ENCODE measurements around the gene DBF4B. TPM values are rescaled to one million over a fixed set of nuclear protein-coding genes. Genes with fewer than 3 reads are reported as not detected.

DBF4B gene
- total RNA-seq, 1 experiment from 2014 or later = 26.1 TPM

DNA sequence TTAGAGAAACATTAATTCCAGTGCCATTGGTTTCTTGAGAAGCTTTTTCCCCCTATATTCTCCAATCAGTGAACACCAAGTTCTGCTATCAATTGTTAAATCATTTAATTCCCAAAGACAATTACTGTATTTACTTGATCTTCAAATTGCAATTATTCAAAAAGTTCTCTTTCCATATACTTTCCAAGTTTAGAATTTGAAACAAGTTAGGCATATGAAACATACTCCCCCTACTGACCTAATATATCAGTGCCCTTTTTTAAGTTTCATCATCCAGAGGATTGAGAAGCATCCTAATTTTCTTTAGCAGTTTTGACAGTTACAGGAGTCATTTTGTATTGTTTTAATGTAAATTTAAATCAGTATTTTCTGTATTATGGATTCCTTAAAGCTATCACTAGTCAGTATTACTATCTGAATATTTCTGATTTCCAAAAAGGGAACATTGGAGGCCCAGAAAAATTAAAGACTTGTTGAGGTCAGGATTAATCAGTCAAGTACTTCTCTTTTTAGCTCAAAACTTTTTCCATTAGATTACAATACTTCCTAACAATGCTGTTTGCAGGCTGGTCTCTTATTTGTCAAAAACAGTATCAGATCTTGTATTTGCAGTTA, 35.9 kb upstream of the DBF4B start:
- intact Hi-C loops (cut with micrococcal nuclease) = loop anchor here (1.0 kb wide), 1 partner anchor 139 kb away; no protein-coding TSS in a partner anchor
- no peaks in the 10 kb centered on the region for H3K79me2 ChIP-seq (ENCODE audit: insufficient read depth, low read length)
- no peaks in the 10 kb centered on the region for H4K20me1 ChIP-seq (ENCODE audit: insufficient read depth)
- no peaks in the 10 kb centered on the region for H3K9me2 ChIP-seq (ENCODE audit: insufficient read depth)
- no peaks in the 10 kb centered on the region for H3K36me3 ChIP-seq (ENCODE audit: control insufficient read depth in 1 of 2, insufficient read depth in 2 of 2, low read length in 2 of 2)
- no peak overlapping the region for H2AFZ ChIP-seq (ENCODE audit: low read depth, low read length, poor library complexity, severe bottlenecking)
- H3K9me3 ChIP-seq (ENCODE audit: control insufficient read depth in 1 of 2, insufficient read depth in 1 of 2, low read depth in 1 of 2, low read length in 2 of 2) = no peaks in the 10 kb centered on the region
- peaks cover 0 to 5% of the 10 kb centered on the region in 2 experiments; a peak in 1 of 4 replicates for H3K4me1 ChIP-seq (ENCODE audit: control insufficient read depth in 1 of 2, insufficient read depth in 2 of 2, low read length in 2 of 2)
- no peaks in the 10 kb centered on the region for H3K27me3 ChIP-seq (ENCODE audit: insufficient read depth, low read length)
- no peak overlapping the region for H3K9ac ChIP-seq (ENCODE audit: low read length)
- POLR2A ChIA-PET = no interaction called here
- RAD21 ChIA-PET (ENCODE audit: low non-redundant PET in 1 of 2, low total read pairs in 2 of 2, uncharacterized antibody in 2 of 2, unreplicated experiment in 2 of 2) = interaction anchor here in 1 of 2 experiments (0.7 kb wide), 1 partner anchor 90 kb away, joined by 3 read pairs; no protein-coding TSS in a partner anchor
- ATAC-seq = no peak
- BruUV-seq (replicated peaks) = no TSS peak
- H3K4me3 ChIP-seq (replicated peaks in 1 of 2; ENCODE audit: low read depth in 1 of 2, low read length in 2 of 2) = no peak overlapping the region
- no peak overlapping the region for H3K27ac ChIP-seq (ENCODE audit: low read depth, low read length)
- CTCF ChIA-PET = interaction anchor here (1.5 kb wide), 1 partner anchor 18 kb away, joined by 6 read pairs; the partner anchor contains the start of gene CCDC43
- no peak overlapping the region for H3K4me2 ChIP-seq (ENCODE audit: low read length)
- DNase-seq (ENCODE audit: low read depth, low spot score) = peak; percentile 18
- TF ChIP-seq ELF1 (IDR thresholded peaks at IDR 0.05; ENCODE audit: borderline replicate concordance, low read depth) = no peak
- no peak for TF ChIP-seq ZNF274 (IDR thresholded peaks at IDR 0.05; ENCODE audit: low read depth, low read length)
- TF ChIP-seq SP1 (IDR thresholded peaks at IDR 0.05; ENCODE audit: low read depth) = no peak
- TF ChIP-seq POLR2A (IDR thresholded peaks at IDR 0.05; ENCODE audit: borderline replicate concordance, extremely low read depth, insufficient read depth, insufficient read length) = no peak
- no peak for TF ChIP-seq SRF (IDR thresholded peaks at IDR 0.05; ENCODE audit: low read depth)
- no peak for TF ChIP-seq SIN3A (IDR thresholded peaks at IDR 0.05; ENCODE audit: low read depth)
- peak; percentile 33; the same call in 1 of the 2 replicates for TF ChIP-seq CEBPB (IDR thresholded peaks at IDR 0.05; ENCODE audit: low read depth)
- TF ChIP-seq, protein P1, sequence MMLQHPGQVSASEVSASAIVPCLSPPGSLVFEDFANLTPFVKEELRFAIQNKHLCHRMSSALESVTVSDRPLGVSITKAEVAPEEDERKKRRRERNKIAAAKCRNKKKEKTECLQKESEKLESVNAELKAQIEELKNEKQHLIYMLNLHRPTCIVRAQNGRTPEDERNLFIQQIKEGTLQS (IDR thresholded peaks at IDR 0.05) = peak; percentile 39; the same call in 1 of the 2 replicates
- no peak for TF ChIP-seq POLR2AphosphoS5 (IDR thresholded peaks at IDR 0.05; ENCODE audit: low read depth, low read length)
- TF ChIP-seq, protein P2, sequence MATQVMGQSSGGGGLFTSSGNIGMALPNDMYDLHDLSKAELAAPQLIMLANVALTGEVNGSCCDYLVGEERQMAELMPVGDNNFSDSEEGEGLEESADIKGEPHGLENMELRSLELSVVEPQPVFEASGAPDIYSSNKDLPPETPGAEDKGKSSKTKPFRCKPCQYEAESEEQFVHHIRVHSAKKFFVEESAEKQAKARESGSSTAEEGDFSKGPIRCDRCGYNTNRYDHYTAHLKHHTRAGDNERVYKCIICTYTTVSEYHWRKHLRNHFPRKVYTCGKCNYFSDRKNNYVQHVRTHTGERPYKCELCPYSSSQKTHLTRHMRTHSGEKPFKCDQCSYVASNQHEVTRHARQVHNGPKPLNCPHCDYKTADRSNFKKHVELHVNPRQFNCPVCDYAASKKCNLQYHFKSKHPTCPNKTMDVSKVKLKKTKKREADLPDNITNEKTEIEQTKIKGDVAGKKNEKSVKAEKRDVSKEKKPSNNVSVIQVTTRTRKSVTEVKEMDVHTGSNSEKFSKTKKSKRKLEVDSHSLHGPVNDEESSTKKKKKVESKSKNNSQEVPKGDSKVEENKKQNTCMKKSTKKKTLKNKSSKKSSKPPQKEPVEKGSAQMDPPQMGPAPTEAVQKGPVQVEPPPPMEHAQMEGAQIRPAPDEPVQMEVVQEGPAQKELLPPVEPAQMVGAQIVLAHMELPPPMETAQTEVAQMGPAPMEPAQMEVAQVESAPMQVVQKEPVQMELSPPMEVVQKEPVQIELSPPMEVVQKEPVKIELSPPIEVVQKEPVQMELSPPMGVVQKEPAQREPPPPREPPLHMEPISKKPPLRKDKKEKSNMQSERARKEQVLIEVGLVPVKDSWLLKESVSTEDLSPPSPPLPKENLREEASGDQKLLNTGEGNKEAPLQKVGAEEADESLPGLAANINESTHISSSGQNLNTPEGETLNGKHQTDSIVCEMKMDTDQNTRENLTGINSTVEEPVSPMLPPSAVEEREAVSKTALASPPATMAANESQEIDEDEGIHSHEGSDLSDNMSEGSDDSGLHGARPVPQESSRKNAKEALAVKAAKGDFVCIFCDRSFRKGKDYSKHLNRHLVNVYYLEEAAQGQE (IDR thresholded peaks at IDR 0.05; ENCODE audit: low read depth) = no peak
- TF ChIP-seq FOSL1 (IDR thresholded peaks at IDR 0.05; ENCODE audit: low read depth) = no peak
- TF ChIP-seq, protein P3, sequence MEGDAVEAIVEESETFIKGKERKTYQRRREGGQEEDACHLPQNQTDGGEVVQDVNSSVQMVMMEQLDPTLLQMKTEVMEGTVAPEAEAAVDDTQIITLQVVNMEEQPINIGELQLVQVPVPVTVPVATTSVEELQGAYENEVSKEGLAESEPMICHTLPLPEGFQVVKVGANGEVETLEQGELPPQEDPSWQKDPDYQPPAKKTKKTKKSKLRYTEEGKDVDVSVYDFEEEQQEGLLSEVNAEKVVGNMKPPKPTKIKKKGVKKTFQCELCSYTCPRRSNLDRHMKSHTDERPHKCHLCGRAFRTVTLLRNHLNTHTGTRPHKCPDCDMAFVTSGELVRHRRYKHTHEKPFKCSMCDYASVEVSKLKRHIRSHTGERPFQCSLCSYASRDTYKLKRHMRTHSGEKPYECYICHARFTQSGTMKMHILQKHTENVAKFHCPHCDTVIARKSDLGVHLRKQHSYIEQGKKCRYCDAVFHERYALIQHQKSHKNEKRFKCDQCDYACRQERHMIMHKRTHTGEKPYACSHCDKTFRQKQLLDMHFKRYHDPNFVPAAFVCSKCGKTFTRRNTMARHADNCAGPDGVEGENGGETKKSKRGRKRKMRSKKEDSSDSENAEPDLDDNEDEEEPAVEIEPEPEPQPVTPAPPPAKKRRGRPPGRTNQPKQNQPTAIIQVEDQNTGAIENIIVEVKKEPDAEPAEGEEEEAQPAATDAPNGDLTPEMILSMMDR (IDR thresholded peaks at IDR 0.05 in 2 of 3, conservative IDR thresholded peaks at IDR 0.05 in 1 of 3; ENCODE audit: borderline replicate concordance in 1 of 3, insufficient read depth in 1 of 3, low read depth in 2 of 3, low read length in 2 of 3) = peak; percentile 67 to 73 (median 69); a peak in 5 of 6 replicates
- TF ChIP-seq EZH2phosphoT487 (IDR thresholded peaks at IDR 0.05; ENCODE audit: borderline replicate concordance) = no peak
- TF ChIP-seq CBX3 (IDR thresholded peaks at IDR 0.05; ENCODE audit: low read depth) = no peak
- no peak for TF ChIP-seq EZH2 (IDR thresholded peaks at IDR 0.05)
- TF ChIP-seq, protein P4, sequence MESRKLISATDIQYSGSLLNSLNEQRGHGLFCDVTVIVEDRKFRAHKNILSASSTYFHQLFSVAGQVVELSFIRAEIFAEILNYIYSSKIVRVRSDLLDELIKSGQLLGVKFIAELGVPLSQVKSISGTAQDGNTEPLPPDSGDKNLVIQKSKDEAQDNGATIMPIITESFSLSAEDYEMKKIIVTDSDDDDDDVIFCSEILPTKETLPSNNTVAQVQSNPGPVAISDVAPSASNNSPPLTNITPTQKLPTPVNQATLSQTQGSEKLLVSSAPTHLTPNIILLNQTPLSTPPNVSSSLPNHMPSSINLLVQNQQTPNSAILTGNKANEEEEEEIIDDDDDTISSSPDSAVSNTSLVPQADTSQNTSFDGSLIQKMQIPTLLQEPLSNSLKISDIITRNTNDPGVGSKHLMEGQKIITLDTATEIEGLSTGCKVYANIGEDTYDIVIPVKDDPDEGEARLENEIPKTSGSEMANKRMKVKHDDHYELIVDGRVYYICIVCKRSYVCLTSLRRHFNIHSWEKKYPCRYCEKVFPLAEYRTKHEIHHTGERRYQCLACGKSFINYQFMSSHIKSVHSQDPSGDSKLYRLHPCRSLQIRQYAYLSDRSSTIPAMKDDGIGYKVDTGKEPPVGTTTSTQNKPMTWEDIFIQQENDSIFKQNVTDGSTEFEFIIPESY (IDR thresholded peaks at IDR 0.05; ENCODE audit: extremely low read depth, insufficient replicate concordance, low read length) = no peak
- no peak for TF ChIP-seq JUND (IDR thresholded peaks at IDR 0.05)
- peak; percentile 66 for TF ChIP-seq RAD21 (IDR thresholded peaks at IDR 0.05; ENCODE audit: low read depth)
- no peak for TF ChIP-seq TCF7L2 (IDR thresholded peaks at IDR 0.05; ENCODE audit: borderline replicate concordance, extremely low read depth, insufficient read depth, insufficient read length)
- TF ChIP-seq YY1 (IDR thresholded peaks at IDR 0.05; ENCODE audit: extremely low read depth, insufficient replicate concordance, low read depth, low read length) = no peak
